Suprapubic skin (tissue), 3 donors: ENCODE results near the gene MYO16.

Experiments
- CTCF ChIP-seq, 2 donors: fragments of 200-600 bp in 1 of 2; fragments of 450-650 bp in 1 of 2; sonication (generic) in 1 of 2; IDR thresholded peaks; one replicate each; pipeline ENCODE4 v1.5.1; 2016 to 2019; ENCODE audit warnings: antibody characterized with exemption in 2 of 2, mild to moderate bottlenecking in 1 of 2, moderate library complexity in 1 of 2
- POLR2A ChIP-seq, 2 donors: fragments of 450-650 bp; IDR thresholded peaks; one replicate each; pipeline ENCODE4 v1.6.1; 2017; ENCODE audit warnings: antibody characterized with exemption in 2 of 2, mild to moderate bottlenecking in 2 of 2, moderate library complexity in 2 of 2

- TF ChIP-seq CTCF (IDR thresholded peaks at IDR 0.05) (no peak), POLR2A (IDR thresholded peaks at IDR 0.05) (no peak)
These were observed 414.2 kb downstream of the MYO16 start for GRCh38 chr13:109043636-109044035.
